Limb (tissue), 2 donors: Measurements from ENCODE around the gene MCM6.
"Not testable (repeated sequence)": the region's sequence is repeated elsewhere in the genome, so short reads cannot be mapped to it uniquely, and the experiment has no call there.

ENCODE experiments used
- DNase-seq, 2 donors: peaks; one replicate each; pipeline ENCODE4 v3.0.0-alpha.2; 2016; ENCODE audit errors: extremely low spot score in 2 of 2

Gene MCM6

DNA sequence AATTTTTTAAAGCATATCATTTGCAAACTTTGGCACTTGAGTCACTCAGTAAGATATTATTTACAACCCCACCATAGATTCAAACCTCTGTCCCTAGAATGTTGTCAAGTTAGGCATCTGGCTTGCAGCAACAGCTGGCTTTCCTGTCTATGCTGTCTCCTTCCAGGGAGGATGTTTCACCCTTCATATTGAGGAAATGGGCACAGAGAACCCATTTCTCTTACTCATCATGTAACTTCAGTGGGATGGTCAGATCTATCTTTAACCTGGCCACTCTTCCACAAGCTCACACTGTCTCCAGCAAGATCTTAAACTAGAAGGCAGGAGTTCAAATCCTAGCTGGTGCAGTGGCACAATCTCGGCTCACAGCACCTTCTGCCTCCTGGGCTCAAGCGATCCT lies 55.1 kb downstream of the MCM6 start:
- no peak for DNase-seq

DNA sequence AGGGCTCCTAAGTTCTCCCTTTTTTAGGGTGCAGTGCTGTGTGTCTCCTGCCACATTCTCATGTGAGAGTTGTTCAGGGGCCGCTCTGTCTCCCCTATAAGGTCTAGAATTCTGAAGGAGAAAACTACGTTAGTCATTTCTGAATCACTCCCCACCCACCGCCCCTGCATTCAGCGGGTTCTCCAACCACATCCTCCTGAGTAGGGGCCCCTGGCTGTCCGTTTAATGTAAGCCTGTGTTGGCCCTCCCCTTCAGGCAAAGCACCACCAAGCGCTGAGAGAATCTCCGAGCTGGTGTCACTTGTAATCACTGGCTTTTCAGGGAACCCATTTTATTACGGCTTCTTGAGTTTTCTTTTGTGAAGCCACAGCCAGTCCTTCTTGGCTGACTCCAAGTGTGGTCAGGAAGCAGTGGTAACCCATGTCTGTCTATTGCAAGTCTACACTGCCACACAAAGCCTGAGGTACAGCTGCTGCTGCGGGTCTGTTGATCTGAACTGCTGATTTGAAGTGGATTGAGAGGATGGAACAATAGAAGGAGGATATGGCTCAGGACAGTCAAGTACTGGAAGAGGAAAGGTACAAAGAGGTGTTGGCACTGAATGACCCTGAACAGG lies 56.1 kb downstream of the MCM6 start:
- no peak for DNase-seq

- no peak for DNase-seq
Measured at GRCh38 chr2:135818937-135819610, 57.2 kb downstream of the MCM6 start.

GRCh38 chr2:135817951-135818350 lies 58.3 kb downstream of the MCM6 start:
- no peak for DNase-seq

GRCh38 chr2:135817466-135817865 lies 58.8 kb downstream of the MCM6 start:
- no peak for DNase-seq

GRCh38 chr2:135815269-135815668 lies 61.0 kb downstream of the MCM6 start:
- DNase-seq: no peak

DNA sequence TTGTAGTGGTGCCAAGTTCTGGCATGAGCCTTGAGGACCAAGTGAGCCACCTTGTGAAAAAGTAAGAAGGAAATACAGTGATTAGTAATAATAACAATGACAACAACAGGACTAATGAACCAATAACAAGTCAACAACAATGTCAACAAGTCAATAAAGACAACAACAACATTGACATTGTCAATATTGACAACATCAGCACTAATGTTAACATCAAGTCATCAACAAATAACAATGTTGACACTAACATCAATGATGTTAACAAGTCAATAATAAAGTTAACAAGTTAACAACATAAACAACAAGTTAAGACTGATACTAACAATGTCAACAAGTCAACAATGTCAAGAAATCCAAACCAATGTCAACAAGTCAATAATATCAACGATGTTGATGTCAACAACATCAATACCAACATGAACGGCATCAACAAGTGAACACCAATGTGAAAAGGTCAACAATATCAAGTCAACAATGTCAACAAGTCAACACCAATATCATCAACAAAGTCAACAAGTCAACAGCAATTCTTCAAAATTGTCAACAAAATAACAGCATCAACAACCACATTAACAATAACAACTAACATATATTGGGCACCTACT lies 63.2 kb downstream of the MCM6 start:
- DNase-seq: no peak

- DNase-seq: not testable (repeated sequence)
Measured at GRCh38 chr2:135807874-135808273, 68.4 kb downstream of the MCM6 start.

- DNase-seq: no peak
Measured at GRCh38 chr2:135803278-135803677, 73.0 kb downstream of the MCM6 start.

DNA sequence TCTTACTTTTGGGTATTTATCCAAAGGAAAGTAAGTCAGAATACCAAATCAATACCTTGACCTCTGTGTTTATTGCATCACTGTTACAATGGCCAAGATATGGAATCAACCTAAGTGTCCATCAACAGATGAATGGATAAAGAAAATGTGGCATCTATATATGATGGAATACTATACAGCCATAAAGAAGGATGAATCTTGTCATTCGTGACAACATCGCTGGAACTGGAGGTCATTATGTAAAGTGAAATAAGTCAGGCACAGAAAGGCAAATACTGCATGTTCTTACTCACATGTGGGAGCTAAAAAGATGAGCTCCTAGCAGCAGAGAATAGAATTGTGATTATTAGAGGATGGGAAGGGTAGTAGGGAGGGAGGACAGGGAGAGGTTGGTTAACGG lies 73.9 kb downstream of the MCM6 start:
- DNase-seq: no peak

GRCh38 chr2:135800513-135801460 lies 75.5 kb downstream of the MCM6 start:
- DNase-seq: no peak

GRCh38 chr2:135799738-135800137 lies 76.5 kb downstream of the MCM6 start:
- no peak for DNase-seq

GRCh38 chr2:135798762-135799161 lies 77.5 kb downstream of the MCM6 start:
- no peak for DNase-seq

DNA sequence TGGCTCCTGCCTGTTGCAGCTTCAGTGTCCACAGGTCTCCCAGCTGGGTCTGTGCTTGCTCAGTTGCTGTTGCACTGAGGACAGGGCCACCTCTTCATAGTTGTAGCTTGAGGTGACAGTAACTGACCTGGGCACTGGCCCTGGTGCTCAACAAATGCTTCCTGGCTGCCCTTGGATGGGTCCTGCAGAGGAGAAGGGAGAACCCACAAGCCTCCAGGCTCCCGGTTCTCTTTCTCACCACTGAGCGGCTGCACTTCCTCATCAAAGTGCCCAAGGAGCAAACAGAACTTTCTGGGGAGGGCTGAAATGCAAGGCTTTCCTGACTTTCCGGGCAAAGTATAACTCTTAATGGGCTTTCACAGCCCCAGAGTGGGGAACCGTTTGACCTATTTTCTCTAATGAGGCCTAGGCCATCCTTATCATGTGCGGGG lies 78.0 kb downstream of the MCM6 start:
- no peak for DNase-seq

GRCh38 chr2:135797497-135798274 lies 78.6 kb downstream of the MCM6 start:
- peak; percentile 64 to 70 for DNase-seq

GRCh38 chr2:135796606-135797005 lies 79.6 kb downstream of the MCM6 start:
- DNase-seq: no peak

DNA sequence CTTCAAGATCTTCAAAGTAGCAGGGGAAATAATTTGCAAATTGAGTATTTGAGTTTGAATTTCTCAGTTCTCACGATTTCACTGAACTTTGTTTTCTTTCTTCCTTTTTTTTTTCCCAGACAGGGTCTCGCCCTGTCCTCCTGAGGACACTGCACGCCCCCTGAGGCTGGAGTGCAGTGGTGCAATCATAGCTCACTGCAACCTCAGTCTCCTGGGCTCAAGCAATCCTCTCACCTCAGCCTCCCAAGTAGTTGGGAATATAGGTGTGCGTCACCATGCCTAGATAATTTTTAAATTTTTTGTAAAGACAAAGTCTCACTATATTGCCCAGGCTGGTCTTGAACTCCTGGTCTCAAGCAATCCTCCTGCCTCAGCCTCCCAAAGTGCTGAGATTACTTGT lies 80.6 kb downstream of the MCM6 start:
- DNase-seq: not testable (repeated sequence)

- DNase-seq: no peak
Measured at GRCh38 chr2:135792401-135793150, 83.7 kb downstream of the MCM6 start.

GRCh38 chr2:135791418-135792190 lies 84.6 kb downstream of the MCM6 start:
- no peak for DNase-seq

- DNase-seq: no peak
Measured at GRCh38 chr2:135790423-135790822, 85.8 kb downstream of the MCM6 start.
